MM.1S (cell line): Measurements from ENCODE around the gene CEPT1.
A peak's percentile ranks its signal among the peaks of the same experiment; 100 is the strongest.

Experiments
- DNase-seq: peaks from one replicate; pipeline ENCODE4 v3.0.0-alpha.2; 2015
- H2AFZ ChIP-seq: fragments of 300-600 bp; sonication (generic); 2 replicates; pipeline ENCODE4 v1.6.0; 2016; ENCODE audit warnings: antibody characterized with exemption, low read length
- H3F3A ChIP-seq: fragments of 300-600 bp; sonication (generic); 2 replicates; pipeline ENCODE4 v1.6.1; 2016; ENCODE audit warnings: mild to moderate bottlenecking, antibody characterized with exemption, low read length, moderate library complexity, mixed read lengths; ENCODE audit not compliant: insufficient read depth
- H3K27ac ChIP-seq: fragments of 300-600 bp; sonication (generic); 2 replicates; pipeline ENCODE4 v1.5.1; 2016; ENCODE audit warnings: mild to moderate bottlenecking, low read length
- H3K27me3 ChIP-seq: fragments of 300-600 bp; sonication (generic); replicated peaks from 2 replicates; pipeline ENCODE4 v1.6.0; 2016; ENCODE audit warnings: low read length; ENCODE audit not compliant: insufficient read depth
- H3K36me3 ChIP-seq: fragments of 300-600 bp; sonication (generic); replicated peaks from 2 replicates; pipeline ENCODE4 v1.6.1; 2016; ENCODE audit warnings: mild to moderate bottlenecking, low read length, mixed read lengths; ENCODE audit not compliant: insufficient read depth
- H3K4me1 ChIP-seq: fragments of 300-600 bp; sonication (generic); 2 replicates; pipeline ENCODE4 v1.6.1; 2016; ENCODE audit warnings: low read length, mixed read lengths
- H3K4me2 ChIP-seq: fragments of 300-600 bp; sonication (generic); 2 replicates; pipeline ENCODE4 v1.6.0; 2016; ENCODE audit warnings: low read depth, low read length
- H3K4me3 ChIP-seq: fragments of 300-600 bp; sonication (generic); 2 replicates; pipeline ENCODE4 v1.5.1; 2016; ENCODE audit warnings: low read length, mixed read lengths
- H3K79me2 ChIP-seq: fragments of 300-600 bp; sonication (generic); 2 replicates; pipeline ENCODE4 v1.6.1; 2016; ENCODE audit warnings: mixed run types, low read length, mixed read lengths
- H3K9ac ChIP-seq: fragments of 300-600 bp; sonication (generic); 2 replicates; pipeline ENCODE4 v1.6.1; 2016; ENCODE audit warnings: low read length, mixed read lengths
- H3K9me2 ChIP-seq: fragments of 300-600 bp; sonication (generic); replicated peaks from 2 replicates; pipeline ENCODE4 v1.6.1; 2016; ENCODE audit warnings: mild to moderate bottlenecking, low read length, mixed read lengths; ENCODE audit not compliant: insufficient read depth
- H3K9me3 ChIP-seq: fragments of 300-600 bp; sonication (generic); replicated peaks from 2 replicates; pipeline ENCODE4 v1.6.1; 2016; ENCODE audit warnings: mild to moderate bottlenecking, low read length, mixed read lengths; ENCODE audit not compliant: insufficient read depth
- H4K20me1 ChIP-seq: fragments of 300-600 bp; sonication (generic); 2 replicates; pipeline ENCODE4 v1.6.1; 2016; ENCODE audit warnings: mild to moderate bottlenecking, low read length, moderate library complexity, mixed read lengths; ENCODE audit not compliant: insufficient read depth
- CTCF ChIP-seq: fragments of 300-600 bp; sonication (generic); IDR thresholded peaks from 2 replicates; pipeline ENCODE4 v1.5.1; 2016; ENCODE audit warnings: antibody characterized with exemption, low read length, mixed read lengths
- EZH2 ChIP-seq: fragments of 300-600 bp; sonication (generic); optimal IDR thresholded peaks from 2 replicates; pipeline ENCODE3; 2017; ENCODE audit warnings: low read depth, mild to moderate bottlenecking, antibody characterized with exemption, low read length, mixed read lengths
- EZH2phosphoT487 ChIP-seq: fragments of 300-600 bp; sonication (generic); IDR thresholded peaks from 2 replicates; pipeline ENCODE4 v1.6.1; 2018; ENCODE audit warnings: antibody characterized with exemption, low read length

CEPT1 gene

GRCh38 chr1:111221276-111221632, 81.2 kb downstream of the CEPT1 start:
- H3K4me1 ChIP-seq: peaks cover 57% of the 10 kb centered on the region
- H2AFZ ChIP-seq: no peak overlapping the region
- peak overlapping the region; percentile 66; the same call in 1 of the 2 replicates for H3K27ac ChIP-seq
- H3K36me3 ChIP-seq: no peaks in the 10 kb centered on the region
- H3K9me2 ChIP-seq: no peaks in the 10 kb centered on the region
- H3K4me3 ChIP-seq: no peak overlapping the region; the same call in 1 of the 2 replicates
- H4K20me1 ChIP-seq: no peaks in the 10 kb centered on the region
- H3F3A ChIP-seq: peaks cover 28% of the 10 kb centered on the region
- H3K4me2 ChIP-seq: peak overlapping the region; percentile 73
- H3K9me3 ChIP-seq: no peaks in the 10 kb centered on the region
- no peak overlapping the region; the same call in 1 of the 2 replicates for H3K9ac ChIP-seq
- TF ChIP-seq CTCF (no peak), EZH2 (no peak), EZH2phosphoT487 (no peak)
- H3K79me2 ChIP-seq: no peaks in the 10 kb centered on the region
- DNase-seq: no peak
- no peaks in the 10 kb centered on the region for H3K27me3 ChIP-seq

- H3K79me2 ChIP-seq: no peaks in the 10 kb centered on the region
- H3K27me3 ChIP-seq: no peaks in the 10 kb centered on the region
- no peaks in the 10 kb centered on the region for H3K36me3 ChIP-seq
- peak overlapping the region; percentile 66; the same call in 1 of the 2 replicates for H3K27ac ChIP-seq
- no peaks in the 10 kb centered on the region for H4K20me1 ChIP-seq
- H3K9me3 ChIP-seq: no peaks in the 10 kb centered on the region
- peak overlapping the region; percentile 33 for H3K4me3 ChIP-seq
- H3K9ac ChIP-seq: peak overlapping the region; percentile 10; the same call in 1 of the 2 replicates
- H3K4me2 ChIP-seq: peak overlapping the region; percentile 73
- H3K9me2 ChIP-seq: no peaks in the 10 kb centered on the region
- H3K4me1 ChIP-seq: peaks cover 52% of the 10 kb centered on the region
- TF ChIP-seq EZH2phosphoT487 (no peak), EZH2 (no peak), CTCF (no peak)
- peaks cover 23% of the 10 kb centered on the region for H3F3A ChIP-seq
- 0 out of 2 replicates have a peak overlapping the region, but pooled peaks have one; percentile 53 for H2AFZ ChIP-seq
- peak; percentile 63 for DNase-seq
Measured at GRCh38 chr1:111221633-111222291, 81.7 kb downstream of the CEPT1 start.

GRCh38 chr1:111222308-111223125, 82.5 kb downstream of the CEPT1 start:
- peak overlapping the region; percentile 10; the same call in 1 of the 2 replicates for H3K9ac ChIP-seq
- peaks cover 21% of the 10 kb centered on the region for H3F3A ChIP-seq
- H3K27ac ChIP-seq: peak overlapping the region; percentile 66; the same call in 1 of the 2 replicates

More at GRCh38 chr1:111222308-111223125, 82.5 kb downstream of the CEPT1 start:
- peaks cover 44% of the 10 kb centered on the region for H3K4me1 ChIP-seq
- H3K27me3 ChIP-seq: no peaks in the 10 kb centered on the region
- H4K20me1 ChIP-seq: no peaks in the 10 kb centered on the region
- H3K4me2 ChIP-seq: peak overlapping the region; percentile 73
- no peaks in the 10 kb centered on the region for H3K79me2 ChIP-seq
- no peaks in the 10 kb centered on the region for H3K9me3 ChIP-seq
- 0 out of 2 replicates have a peak overlapping the region, but pooled peaks have one; percentile 53 for H2AFZ ChIP-seq
- TF ChIP-seq CTCF: peak; percentile 76
- no peak for TF ChIP-seq EZH2
- peak overlapping the region; percentile 33 for H3K4me3 ChIP-seq
- no peaks in the 10 kb centered on the region for H3K36me3 ChIP-seq
- no peaks in the 10 kb centered on the region for H3K9me2 ChIP-seq
- peak; percentile 23 for DNase-seq
